PFSK-1 (cell line): Measurements from ENCODE around the gene JAKMIP2.

Experiments
- FOXP2 ChIP-seq: optimal IDR thresholded peaks from 2 replicates; pipeline ENCODE3; 2011; ENCODE audit warnings: borderline replicate concordance, control low read depth, inconsistent platforms; ENCODE audit not compliant: insufficient read depth; ENCODE audit errors: extremely low read length, extremely low read depth
- POLR2AphosphoS5 ChIP-seq: IDR thresholded peaks from 2 replicates; pipeline ENCODE4 v1.6.1; 2012; ENCODE audit warnings: low read depth, mild to moderate bottlenecking, control low read depth, low read length, moderate library complexity
- REST ChIP-seq, 2 experiments: IDR thresholded peaks; 2 replicates each; pipeline versions ENCODE4 v1.6.1 to v1.8.0; 2011 to 2012; ENCODE audit warnings: low read depth in 2 of 2, low read length in 2 of 2, control low read depth in 1 of 2, inconsistent platforms in 1 of 2, mild to moderate bottlenecking in 1 of 2, moderate library complexity in 1 of 2; ENCODE audit not compliant: insufficient read depth in 1 of 2
- SIN3A ChIP-seq: IDR thresholded peaks from 2 replicates; pipeline ENCODE4 v1.6.1; 2012; ENCODE audit warnings: mild to moderate bottlenecking, low read length, moderate library complexity, borderline replicate concordance; ENCODE audit not compliant: insufficient read depth
- TAF1 ChIP-seq: IDR thresholded peaks from 2 replicates; pipeline ENCODE4 v1.6.1; 2012; ENCODE audit warnings: low read length, control low read depth, borderline replicate concordance; ENCODE audit not compliant: insufficient read depth

JAKMIP2 gene

GRCh38 chr5:147564124-147564486, 218.4 kb downstream of the JAKMIP2 start:
- no peak for TF ChIP-seq SIN3A
- no peak for TF ChIP-seq REST (IDR thresholded peaks at IDR 0.05; ENCODE audit: insufficient read depth in 1 of 2, low read depth in 2 of 2, low read length in 2 of 2)
- no peak for TF ChIP-seq POLR2AphosphoS5
- TF ChIP-seq TAF1: no peak
- TF ChIP-seq FOXP2: no peak

- TF ChIP-seq FOXP2 (no peak), SIN3A (no peak), TAF1 (no peak), POLR2AphosphoS5 (no peak), REST (IDR thresholded peaks at IDR 0.05; ENCODE audit: insufficient read depth in 1 of 2, low read depth in 2 of 2, low read length in 2 of 2) (no peak)
Observed at GRCh38 chr5:147563466-147564123, 218.9 kb downstream of the JAKMIP2 start.

- no peak for TF ChIP-seq SIN3A
- TF ChIP-seq FOXP2: no peak
- no peak for TF ChIP-seq REST (IDR thresholded peaks at IDR 0.05; ENCODE audit: insufficient read depth in 1 of 2, low read depth in 2 of 2, low read length in 2 of 2)
- TF ChIP-seq TAF1: no peak
- TF ChIP-seq POLR2AphosphoS5: no peak
Observed at GRCh38 chr5:147561435-147561834, 221.1 kb downstream of the JAKMIP2 start.

- TF ChIP-seq REST (IDR thresholded peaks at IDR 0.05; ENCODE audit: insufficient read depth in 1 of 2, low read depth in 2 of 2, low read length in 2 of 2): no peak
- TF ChIP-seq FOXP2: no peak
Observed at GRCh38 chr5:147560718-147561331, 221.7 kb downstream of the JAKMIP2 start.

- no peak for TF ChIP-seq FOXP2
- no peak for TF ChIP-seq POLR2AphosphoS5
- TF ChIP-seq REST (IDR thresholded peaks at IDR 0.05; ENCODE audit: insufficient read depth in 1 of 2, low read depth in 2 of 2, low read length in 2 of 2): no peak
- no peak for TF ChIP-seq TAF1
- TF ChIP-seq SIN3A: no peak
Observed at GRCh38 chr5:147559749-147560148, 222.8 kb downstream of the JAKMIP2 start.
